Measurements from ENCODE around the gene TBRG4.

Gene TBRG4

DNA sequence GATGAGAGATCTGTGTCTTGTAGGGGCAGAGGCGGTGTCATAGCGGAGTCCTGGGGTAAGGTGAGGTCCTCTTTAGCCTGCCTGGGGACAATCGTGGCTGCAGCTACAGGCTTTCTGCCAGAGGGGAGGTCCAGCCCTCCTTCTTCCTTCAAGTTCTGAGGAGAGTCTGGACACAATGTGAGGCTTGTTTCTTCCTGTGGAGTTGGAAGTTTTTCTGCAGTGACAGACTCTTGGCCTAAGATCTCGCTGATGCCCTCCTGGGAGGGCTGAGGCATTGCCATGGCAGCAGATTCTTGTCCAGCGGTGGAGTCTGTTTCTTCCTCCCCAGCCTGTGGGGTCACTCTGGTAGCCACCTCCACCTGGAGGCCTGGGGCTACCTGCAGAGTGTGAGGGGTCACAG lies 27.2 kb downstream of the TBRG4 start:
- Histone ChIP-seq H3K4me1 (ENCODE audit: insufficient read depth, low read length) (no peaks in the 10 kb centered on the region), H3K36me3 (ENCODE audit: insufficient read depth, low read length) (no peaks in the 10 kb centered on the region), H3K4me2 (ENCODE audit: insufficient read depth, low read length) (no peak overlapping the region), H3K9me3 (ENCODE audit: insufficient read depth, low read length, severe bottlenecking) (no peaks in the 10 kb centered on the region), H4K20me1 (ENCODE audit: insufficient read depth, low read length) (0 out of 2 replicates have a peak, but pooled peaks cover 2% of the 10 kb centered on the region), H2AFZ (ENCODE audit: low read depth, low read length) (no peak overlapping the region), H3K9ac (ENCODE audit: low read depth, low read length) (no peak overlapping the region), H3K79me2 (ENCODE audit: insufficient read depth, low read length) (no peaks in the 10 kb centered on the region), H3K27me3 (ENCODE audit: insufficient read depth, low read length, poor library complexity) (no peaks in the 10 kb centered on the region), H3K4me3 (ENCODE audit: low read depth in 1 of 2, low read length in 2 of 2) (no peak overlapping the region), H3K27ac (ENCODE audit: low read length) (no peak overlapping the region)
- ATAC-seq (ENCODE audit: insufficient read depth, low read depth) (no peak), DNase-seq (no peak)
- TF ChIP-seq, protein P1, sequence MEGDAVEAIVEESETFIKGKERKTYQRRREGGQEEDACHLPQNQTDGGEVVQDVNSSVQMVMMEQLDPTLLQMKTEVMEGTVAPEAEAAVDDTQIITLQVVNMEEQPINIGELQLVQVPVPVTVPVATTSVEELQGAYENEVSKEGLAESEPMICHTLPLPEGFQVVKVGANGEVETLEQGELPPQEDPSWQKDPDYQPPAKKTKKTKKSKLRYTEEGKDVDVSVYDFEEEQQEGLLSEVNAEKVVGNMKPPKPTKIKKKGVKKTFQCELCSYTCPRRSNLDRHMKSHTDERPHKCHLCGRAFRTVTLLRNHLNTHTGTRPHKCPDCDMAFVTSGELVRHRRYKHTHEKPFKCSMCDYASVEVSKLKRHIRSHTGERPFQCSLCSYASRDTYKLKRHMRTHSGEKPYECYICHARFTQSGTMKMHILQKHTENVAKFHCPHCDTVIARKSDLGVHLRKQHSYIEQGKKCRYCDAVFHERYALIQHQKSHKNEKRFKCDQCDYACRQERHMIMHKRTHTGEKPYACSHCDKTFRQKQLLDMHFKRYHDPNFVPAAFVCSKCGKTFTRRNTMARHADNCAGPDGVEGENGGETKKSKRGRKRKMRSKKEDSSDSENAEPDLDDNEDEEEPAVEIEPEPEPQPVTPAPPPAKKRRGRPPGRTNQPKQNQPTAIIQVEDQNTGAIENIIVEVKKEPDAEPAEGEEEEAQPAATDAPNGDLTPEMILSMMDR (IDR thresholded peaks at IDR 0.05; ENCODE audit: borderline replicate concordance, extremely low read depth, low read length, poor library complexity, severe bottlenecking): no peak
- no peak for TF ChIP-seq EZH2 (IDR thresholded peaks at IDR 0.05; ENCODE audit: borderline replicate concordance, low read depth, low read length, severe bottlenecking)

DNA sequence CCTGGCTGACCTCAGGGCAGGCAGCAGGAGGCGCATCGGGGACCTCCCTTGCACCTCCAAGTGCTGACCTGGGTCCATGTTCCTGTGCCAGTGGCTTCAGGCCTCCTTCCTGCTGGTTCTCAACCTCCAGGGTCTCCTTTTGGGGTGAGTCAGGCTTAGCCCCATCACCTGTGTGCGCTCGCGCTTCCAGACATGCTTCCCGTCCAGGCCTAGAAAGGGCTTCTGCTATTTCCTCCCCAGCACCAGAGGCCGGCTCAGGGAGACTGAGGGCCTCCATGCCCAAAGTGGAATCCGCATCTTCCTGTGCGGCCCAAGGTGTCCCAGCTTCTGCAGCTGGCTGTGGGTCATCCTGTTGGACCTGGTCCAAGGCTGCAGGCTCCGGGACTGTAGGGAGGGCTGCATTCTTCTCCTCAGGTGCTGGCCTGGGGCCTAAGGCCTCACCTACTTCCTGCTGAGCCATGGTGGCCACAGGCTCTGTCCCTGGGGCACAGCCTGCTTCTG lies 28.6 kb downstream of the TBRG4 start:
- Histone ChIP-seq H2AFZ (ENCODE audit: low read depth, low read length) (no peak overlapping the region), H3K79me2 (ENCODE audit: insufficient read depth, low read length) (no peaks in the 10 kb centered on the region), H3K9ac (ENCODE audit: low read depth, low read length) (no peak overlapping the region), H3K9me3 (ENCODE audit: insufficient read depth, low read length, severe bottlenecking) (no peaks in the 10 kb centered on the region), H3K4me1 (ENCODE audit: insufficient read depth, low read length) (no peaks in the 10 kb centered on the region), H3K27me3 (ENCODE audit: insufficient read depth, low read length, poor library complexity) (no peaks in the 10 kb centered on the region), H3K4me3 (ENCODE audit: low read depth in 1 of 2, low read length in 2 of 2) (no peak overlapping the region), H3K36me3 (ENCODE audit: insufficient read depth, low read length) (no peaks in the 10 kb centered on the region), H4K20me1 (ENCODE audit: insufficient read depth, low read length) (peaks cover 4% of the 10 kb centered on the region; the same call in 1 of the 2 replicates), H3K4me2 (ENCODE audit: insufficient read depth, low read length) (no peak overlapping the region), H3K27ac (ENCODE audit: low read length) (no peak overlapping the region)
- TF ChIP-seq, protein P1 (IDR thresholded peaks at IDR 0.05; ENCODE audit: borderline replicate concordance, extremely low read depth, low read length, poor library complexity, severe bottlenecking): no peak
- no peak for TF ChIP-seq EZH2 (IDR thresholded peaks at IDR 0.05; ENCODE audit: borderline replicate concordance, low read depth, low read length, severe bottlenecking)
- ATAC-seq (ENCODE audit: insufficient read depth, low read depth): no peak
- no peak for DNase-seq

DNA sequence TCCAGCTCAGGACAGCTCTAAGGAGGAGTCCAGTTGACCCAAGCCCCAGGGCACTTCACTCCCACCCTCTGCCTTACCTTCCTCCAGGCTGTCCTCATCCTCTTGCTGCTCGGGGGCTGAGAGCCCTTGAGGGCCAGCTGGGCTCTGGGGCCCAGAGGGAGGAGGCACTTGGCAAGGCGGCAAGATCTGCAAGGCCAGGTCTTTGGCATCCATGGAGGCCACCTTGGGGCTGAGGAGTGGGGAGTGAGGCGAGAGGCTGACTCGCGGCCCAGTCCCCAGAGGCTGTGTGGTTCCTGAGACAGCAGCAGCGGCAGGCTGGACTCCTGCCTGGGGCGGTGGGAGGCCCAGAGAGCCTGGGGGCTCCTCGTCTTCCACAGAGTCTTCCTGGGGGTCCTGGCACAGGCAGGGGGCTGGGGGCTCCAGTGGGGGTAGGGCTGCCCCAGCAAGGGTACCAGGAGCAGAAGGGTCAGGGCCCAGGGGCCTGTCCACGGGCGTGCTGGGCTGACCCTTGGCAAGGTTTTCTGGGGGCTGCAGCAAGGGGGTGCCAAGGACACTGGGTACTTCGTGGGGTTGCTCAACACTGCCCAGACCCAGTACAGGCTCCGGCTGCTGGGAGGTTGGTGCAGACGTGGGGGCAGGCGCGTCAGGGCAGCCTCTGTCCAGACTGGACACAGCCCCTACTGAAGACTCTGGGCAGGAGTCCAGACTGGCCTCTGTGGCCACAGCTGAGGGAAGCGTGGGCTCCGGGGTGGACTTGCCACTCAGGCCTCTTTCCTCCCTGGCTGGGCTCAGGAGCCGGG lies 29.3 kb downstream of the TBRG4 start:
- H3K4me3 ChIP-seq (ENCODE audit: low read depth in 1 of 2, low read length in 2 of 2): no peak overlapping the region
- no peaks in the 10 kb centered on the region for H3K4me1 ChIP-seq (ENCODE audit: insufficient read depth, low read length)
- no peaks in the 10 kb centered on the region for H3K9me3 ChIP-seq (ENCODE audit: insufficient read depth, low read length, severe bottlenecking)
- TF ChIP-seq, protein P1 (IDR thresholded peaks at IDR 0.05; ENCODE audit: borderline replicate concordance, extremely low read depth, low read length, poor library complexity, severe bottlenecking): no peak
- TF ChIP-seq EZH2 (IDR thresholded peaks at IDR 0.05; ENCODE audit: borderline replicate concordance, low read depth, low read length, severe bottlenecking): no peak
- no peak overlapping the region for H3K9ac ChIP-seq (ENCODE audit: low read depth, low read length)
- no peak overlapping the region for H2AFZ ChIP-seq (ENCODE audit: low read depth, low read length)
- peaks cover 8% of the 10 kb centered on the region for H4K20me1 ChIP-seq (ENCODE audit: insufficient read depth, low read length)
- H3K4me2 ChIP-seq (ENCODE audit: insufficient read depth, low read length): no peak overlapping the region
- H3K79me2 ChIP-seq (ENCODE audit: insufficient read depth, low read length): no peaks in the 10 kb centered on the region
- H3K27ac ChIP-seq (ENCODE audit: low read length): no peak overlapping the region
- peaks cover under 1% of the 10 kb centered on the region; the same call in 1 of the 2 replicates for H3K36me3 ChIP-seq (ENCODE audit: insufficient read depth, low read length)
- no peak for DNase-seq
- ATAC-seq (ENCODE audit: insufficient read depth, low read depth): no peak
- H3K27me3 ChIP-seq (ENCODE audit: insufficient read depth, low read length, poor library complexity): no peaks in the 10 kb centered on the region
